ENCODE measurements around the gene SUSD6.
A peak's percentile ranks its signal among the peaks of the same experiment; 100 is the strongest.

The SUSD6 gene

GRCh38 chr14:69652942-69653684, 41.7 kb downstream of the SUSD6 start:
- no peaks in the 10 kb centered on the region for H3K27me3 ChIP-seq (ENCODE audit: control insufficient read depth, low read length)
- H3K4me2 ChIP-seq (ENCODE audit: low read length): peak overlapping the region; percentile 91
- H3K9me3 ChIP-seq (ENCODE audit: control insufficient read depth, insufficient read depth, low read length): no peaks in the 10 kb centered on the region
- peaks cover 94% of the 10 kb centered on the region for H3K79me2 ChIP-seq (ENCODE audit: control insufficient read depth, low read length)
- no peaks in the 10 kb centered on the region for H3K9me2 ChIP-seq (replicated peaks; ENCODE audit: control insufficient read depth, low read length)
- H3F3A ChIP-seq (ENCODE audit: control insufficient read depth, insufficient read depth): peaks cover 19% of the 10 kb centered on the region
- peak overlapping the region; percentile 89 for H3K27ac ChIP-seq (ENCODE audit: low read depth, low read length)
- H3K4me3 ChIP-seq (ENCODE audit: low read length): peak overlapping the region; percentile 69
- H3K4me1 ChIP-seq (ENCODE audit: control insufficient read depth, low read length): peaks cover 58% of the 10 kb centered on the region
- peaks cover 13% of the 10 kb centered on the region for H4K20me1 ChIP-seq (ENCODE audit: control insufficient read depth, insufficient read depth, low read depth, low read length)
- H3K36me3 ChIP-seq (ENCODE audit: control insufficient read depth, low read length): no peaks in the 10 kb centered on the region
- TF ChIP-seq CTCF (IDR thresholded peaks at IDR 0.05; ENCODE audit: low read depth, low read length, poor library complexity, severe bottlenecking): no peak

GRCh38 chr14:69654116-69654515, 42.7 kb downstream of the SUSD6 start:
- no peak overlapping the region for H3K4me2 ChIP-seq (ENCODE audit: low read length)
- peaks cover 87% of the 10 kb centered on the region for H3K79me2 ChIP-seq (ENCODE audit: control insufficient read depth, low read length)
- no peak overlapping the region for H3K27ac ChIP-seq (ENCODE audit: low read depth, low read length)
- H3K4me1 ChIP-seq (ENCODE audit: control insufficient read depth, low read length): peaks cover 48% of the 10 kb centered on the region
- H3K27me3 ChIP-seq (ENCODE audit: control insufficient read depth, low read length): no peaks in the 10 kb centered on the region
- peaks cover 7% of the 10 kb centered on the region for H4K20me1 ChIP-seq (ENCODE audit: control insufficient read depth, insufficient read depth, low read depth, low read length)
- no peaks in the 10 kb centered on the region for H3K9me3 ChIP-seq (ENCODE audit: control insufficient read depth, insufficient read depth, low read length)
- H3K9me2 ChIP-seq (replicated peaks; ENCODE audit: control insufficient read depth, low read length): no peaks in the 10 kb centered on the region
- TF ChIP-seq CTCF (IDR thresholded peaks at IDR 0.05; ENCODE audit: low read depth, low read length, poor library complexity, severe bottlenecking) (no peak), EZH2phosphoT487 (IDR thresholded peaks at IDR 0.05; ENCODE audit: borderline replicate concordance, low read length) (no peak)
- H3F3A ChIP-seq (ENCODE audit: control insufficient read depth, insufficient read depth): peaks cover 9% of the 10 kb centered on the region
- H3K4me3 ChIP-seq (ENCODE audit: low read length): no peak overlapping the region
- peaks cover 9% of the 10 kb centered on the region for H3K36me3 ChIP-seq (ENCODE audit: control insufficient read depth, low read length)

- peaks cover 2% of the 10 kb centered on the region; the same call in 1 of the 2 replicates for H3F3A ChIP-seq (ENCODE audit: control insufficient read depth, insufficient read depth)
- TF ChIP-seq EZH2phosphoT487 (IDR thresholded peaks at IDR 0.05; ENCODE audit: borderline replicate concordance, low read length) (no peak), CTCF (IDR thresholded peaks at IDR 0.05; ENCODE audit: low read depth, low read length, poor library complexity, severe bottlenecking) (no peak)
- no peaks in the 10 kb centered on the region for H3K9me2 ChIP-seq (replicated peaks; ENCODE audit: control insufficient read depth, low read length)
- no peaks in the 10 kb centered on the region for H3K9me3 ChIP-seq (ENCODE audit: control insufficient read depth, insufficient read depth, low read length)
- peaks cover 71% of the 10 kb centered on the region for H3K79me2 ChIP-seq (ENCODE audit: control insufficient read depth, low read length)
- peaks cover 18% of the 10 kb centered on the region for H3K36me3 ChIP-seq (ENCODE audit: control insufficient read depth, low read length)
- H3K27ac ChIP-seq (ENCODE audit: low read depth, low read length): no peak overlapping the region
- H3K4me1 ChIP-seq (ENCODE audit: control insufficient read depth, low read length): peaks cover 16% of the 10 kb centered on the region
- no peaks in the 10 kb centered on the region for H3K27me3 ChIP-seq (ENCODE audit: control insufficient read depth, low read length)
- no peak overlapping the region for H3K4me3 ChIP-seq (ENCODE audit: low read length)
- no peak overlapping the region for H3K4me2 ChIP-seq (ENCODE audit: low read length)
- no peaks in the 10 kb centered on the region for H4K20me1 ChIP-seq (ENCODE audit: control insufficient read depth, insufficient read depth, low read depth, low read length)
Observed at GRCh38 chr14:69657950-69658355, 46.6 kb downstream of the SUSD6 start.

All from DOHH2 (cell line).